SK-N-SH (cell line): ENCODE data around the gene FMO3. TPM values are rescaled to one million over a fixed set of nuclear protein-coding genes. Genes with fewer than 3 reads are reported as not detected.

ENCODE experiments used
- CTCF ChIA-PET: fragments of 300-600, 350-600 bp; formaldehyde crosslinking; extraction: SDS; loops from one replicate; lab custom pipeline; 2021; lab: Yijun Ruan, JAX
- POLR2A ChIA-PET: fragments of 350-600 bp; sonication (Branson Sonifier 250); formaldehyde crosslinking; extraction: SDS; loops from one replicate; lab custom pipeline; 2020; ENCODE audit warnings: antibody characterized with exemption, inconsistent platforms; lab: Yijun Ruan, JAX
- DNase-seq: peaks from one replicate; pipeline ENCODE4 v3.0.0; 2012
- H2AFZ ChIP-seq: fragments of 200-600 bp; sonication (generic); 2 replicates; pipeline ENCODE4 v1.8.1; 2016; ENCODE audit warnings: antibody characterized with exemption, mild to moderate bottlenecking, low read depth
- H3F3A ChIP-seq: fragments of 200-600 bp; sonication (generic); replicated peaks from 2 replicates; pipeline ENCODE3; 2016; ENCODE audit warnings: antibody characterized with exemption, mild to moderate bottlenecking; ENCODE audit not compliant: insufficient read depth
- H3K27ac ChIP-seq, 2 experiments: fragments of 200-500 bp in 1 of 2; fragments of 200-600 bp in 1 of 2; sonication (Bioruptor generic) in 1 of 2; sonication (generic), shearing (Covaris generic) in 1 of 2; 2 replicates each; pipeline versions ENCODE4 v1.5.1 to v1.6.1; 2014 to 2016; ENCODE audit warnings: low read depth in 2 of 2, inconsistent platforms in 1 of 2, low read length in 1 of 2, mild to moderate bottlenecking in 1 of 2, mixed read lengths in 1 of 2
- H3K27me3 ChIP-seq: fragments of 200-600 bp; sonication (generic), shearing (Covaris generic); 2 replicates; pipeline ENCODE4 v1.6.1; 2016; ENCODE audit warnings: mixed run types; ENCODE audit not compliant: insufficient read depth
- H3K36me3 ChIP-seq, 2 experiments: fragments of 200-500 bp in 1 of 2; fragments of 200-600 bp in 1 of 2; sonication (Bioruptor generic) in 1 of 2; sonication (generic) in 1 of 2; replicated peaks in 1 of 2; 2 replicates each; pipeline versions ENCODE3 to v1.5.1; 2014 to 2016; ENCODE audit warnings: low read length in 1 of 2, mild to moderate bottlenecking in 1 of 2; ENCODE audit not compliant: insufficient read depth in 2 of 2, control insufficient read depth in 1 of 2
- H3K4me1 ChIP-seq, 2 experiments: fragments of 200-500 bp in 1 of 2; fragments of 200-600 bp in 1 of 2; sonication (Bioruptor generic) in 1 of 2; sonication (generic), shearing (Covaris generic) in 1 of 2; 2 replicates each; pipeline versions ENCODE4 v1.5.1 to v1.6.1; 2014 to 2016; ENCODE audit warnings: low read depth in 1 of 2, low read length in 1 of 2, mixed run types in 1 of 2; ENCODE audit not compliant: insufficient read depth in 2 of 2, control insufficient read depth in 1 of 2
- H3K4me2 ChIP-seq: fragments of 200-600 bp; sonication (generic), shearing (Covaris generic); 2 replicates; pipeline ENCODE4 v1.6.1; 2017; ENCODE audit warnings: mixed run types
- H3K4me3 ChIP-seq, 2 experiments: fragments of 200-500 bp in 1 of 2; fragments of 200-600 bp in 1 of 2; sonication (Bioruptor generic) in 1 of 2; sonication (generic), shearing (Covaris generic) in 1 of 2; 2 replicates each; pipeline versions ENCODE4 v1.5.1 to v1.8.1; 2014 to 2016; ENCODE audit warnings: low read depth in 2 of 2, inconsistent platforms in 1 of 2, low read length in 1 of 2, mild to moderate bottlenecking in 1 of 2, mixed read lengths in 1 of 2, moderate library complexity in 1 of 2
- H3K79me2 ChIP-seq: fragments of 200-600 bp; sonication (generic); 2 replicates; pipeline ENCODE4 v1.8.1; 2017; ENCODE audit warnings: mild to moderate bottlenecking; ENCODE audit not compliant: insufficient read depth
- H3K9ac ChIP-seq: fragments of 200-600 bp; sonication (generic); 2 replicates; pipeline ENCODE4 v1.6.1; 2017; ENCODE audit warnings: mixed run types
- H3K9me2 ChIP-seq: fragments of 200-600 bp; sonication (generic); 2 replicates; pipeline ENCODE4 v1.6.1; 2017; ENCODE audit warnings: mixed run types
- H3K9me3 ChIP-seq: fragments of 200-600 bp; sonication (generic); 2 replicates; pipeline ENCODE4 v1.6.1; 2017; ENCODE audit warnings: mixed run types, mild to moderate bottlenecking, moderate library complexity
- H4K20me1 ChIP-seq: fragments of 200-600 bp; sonication (generic); 2 replicates; pipeline ENCODE4 v1.6.1; 2017; ENCODE audit warnings: mild to moderate bottlenecking, mixed run types; ENCODE audit not compliant: insufficient read depth
- FOSL2 ChIP-seq: IDR thresholded peaks from 2 replicates; pipeline ENCODE4 v1.4.0; 2012; ENCODE audit warnings: low read depth, mild to moderate bottlenecking, moderate library complexity, borderline replicate concordance
- FOXJ3 ChIP-seq: sonication (generic); formaldehyde crosslinking; IDR thresholded peaks from 2 replicates; pipeline ENCODE4 v1.5.1; 2020; ENCODE audit warnings: mild to moderate bottlenecking, missing genetic modification reagents
- GATA2 ChIP-seq: sonication (generic); formaldehyde crosslinking; IDR thresholded peaks from 2 replicates; pipeline ENCODE4 v1.5.0; 2020; ENCODE audit warnings: mild to moderate bottlenecking, missing genetic modification reagents
- JUND ChIP-seq: IDR thresholded peaks from 2 replicates; pipeline ENCODE4 v1.4.0; 2012
- MEF2A ChIP-seq: IDR thresholded peaks from 2 replicates; pipeline ENCODE4 v1.4.0; 2012; ENCODE audit warnings: low read depth, borderline replicate concordance
- NFIC ChIP-seq: IDR thresholded peaks from 2 replicates; pipeline ENCODE4 v1.4.0; 2012; ENCODE audit warnings: borderline replicate concordance
- RAD21 ChIP-seq: IDR thresholded peaks from 2 replicates; pipeline ENCODE4 v1.6.1; 2012; ENCODE audit warnings: mild to moderate bottlenecking, low read length
- REST ChIP-seq: IDR thresholded peaks from 2 replicates; pipeline ENCODE4 v1.6.1; 2012; ENCODE audit warnings: mild to moderate bottlenecking, low read depth, low read length, moderate library complexity
- RXRA ChIP-seq: IDR thresholded peaks from 2 replicates; pipeline ENCODE4 v1.4.0; 2012; ENCODE audit warnings: low read depth, mild to moderate bottlenecking, borderline replicate concordance
- SMC3 ChIP-seq: IDR thresholded peaks from 2 replicates; pipeline ENCODE4 v1.6.1; 2012; ENCODE audit warnings: low read depth, low read length, improper control_type of control experiment
- TEAD4 ChIP-seq: IDR thresholded peaks from 2 replicates; pipeline ENCODE4 v1.4.0; 2012; ENCODE audit warnings: mild to moderate bottlenecking, borderline replicate concordance; ENCODE audit not compliant: insufficient read depth
- YY1 ChIP-seq: IDR thresholded peaks from 2 replicates; pipeline ENCODE4 v1.4.0; 2012; ENCODE audit warnings: low read depth, mild to moderate bottlenecking
- WGBS: methylation state at CpG from one replicate; pipeline ENCODE4 v1.1.6; 2017; ENCODE audit warnings: low lambda C conversion rate; 5-methylcytosine and 5-hydroxymethylcytosine counted together
- polyA plus RNA-seq, 3 experiments: library from polyadenylated mRNA; depleted of rRNA; stranded (reverse); fragments of >200 nt; gene quantifications; 2 replicates each; pipeline ENCODE4 v1.2.3, GENCODE V29; 2012
- TF ChIP-seq, protein P1 (sequence below): fragments of 200-600 bp; sonication (generic); IDR thresholded peaks from 2 replicates; pipeline ENCODE4 v1.6.1; 2017; ENCODE audit warnings: antibody characterized with exemption, mild to moderate bottlenecking, moderate library complexity
- TF ChIP-seq, protein P2 (sequence below): fragments of 150-350 bp; IDR thresholded peaks from 2 replicates; pipeline ENCODE4 v1.6.1; 2016; ENCODE audit warnings: mild to moderate bottlenecking, low read depth, low read length

The FMO3 gene
- polyA plus RNA-seq, 1 of the 3 experiments (the other 2 are of a cell fraction) = 0.85 TPM

DNA sequence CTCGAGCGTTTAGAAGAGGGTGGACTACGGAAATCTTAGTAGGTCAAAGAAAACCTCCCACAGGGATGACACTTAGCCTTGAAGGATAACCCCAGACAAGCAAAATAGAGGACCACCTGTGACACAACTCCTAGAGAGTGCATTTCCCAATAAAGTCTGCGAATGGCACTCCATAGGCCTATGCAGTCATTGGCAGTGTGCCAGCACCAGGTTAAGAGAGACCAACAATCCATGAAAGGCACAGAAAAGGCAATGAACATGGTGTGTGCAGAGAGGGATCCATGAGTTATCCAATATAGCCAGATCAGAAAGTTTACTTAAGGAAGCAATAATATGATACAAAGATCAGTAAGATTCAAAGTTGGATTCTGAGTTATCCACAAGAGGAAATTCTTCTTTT lies 49.2 kb downstream of the FMO3 start:
- Histone ChIP-seq H3K4me1 (no peaks in the 10 kb centered on the region), H3F3A (no peaks in the 10 kb centered on the region), H3K79me2 (no peaks in the 10 kb centered on the region), H3K9me2 (no peaks in the 10 kb centered on the region), H3K9me3 (no peaks in the 10 kb centered on the region), H3K27ac (no peak overlapping the region), H3K4me2 (no peak overlapping the region), H2AFZ (no peak overlapping the region), H3K4me3 (no peak overlapping the region), H3K36me3 (no peaks in the 10 kb centered on the region), H3K27me3 (peaks cover 30% of the 10 kb centered on the region; the same call in 1 of the 2 replicates), H4K20me1 (no peaks in the 10 kb centered on the region), H3K9ac (no peak overlapping the region)
- ChIA-PET POLR2A (no interaction called here), CTCF (no interaction called here)
- no peak for DNase-seq
- 21% methylated on average over 4 of the region's 4 CpGs for WGBS
- TF ChIP-seq RAD21 (no peak), REST (no peak), FOSL2 (no peak), RXRA (no peak), YY1 (no peak), SMC3 (no peak), FOXJ3 (CRISPR knock-in tag) (no peak), MEF2A (no peak), JUND (no peak), TEAD4 (no peak), GATA2 (no peak), NFIC (no peak)
- TF ChIP-seq, protein P1, sequence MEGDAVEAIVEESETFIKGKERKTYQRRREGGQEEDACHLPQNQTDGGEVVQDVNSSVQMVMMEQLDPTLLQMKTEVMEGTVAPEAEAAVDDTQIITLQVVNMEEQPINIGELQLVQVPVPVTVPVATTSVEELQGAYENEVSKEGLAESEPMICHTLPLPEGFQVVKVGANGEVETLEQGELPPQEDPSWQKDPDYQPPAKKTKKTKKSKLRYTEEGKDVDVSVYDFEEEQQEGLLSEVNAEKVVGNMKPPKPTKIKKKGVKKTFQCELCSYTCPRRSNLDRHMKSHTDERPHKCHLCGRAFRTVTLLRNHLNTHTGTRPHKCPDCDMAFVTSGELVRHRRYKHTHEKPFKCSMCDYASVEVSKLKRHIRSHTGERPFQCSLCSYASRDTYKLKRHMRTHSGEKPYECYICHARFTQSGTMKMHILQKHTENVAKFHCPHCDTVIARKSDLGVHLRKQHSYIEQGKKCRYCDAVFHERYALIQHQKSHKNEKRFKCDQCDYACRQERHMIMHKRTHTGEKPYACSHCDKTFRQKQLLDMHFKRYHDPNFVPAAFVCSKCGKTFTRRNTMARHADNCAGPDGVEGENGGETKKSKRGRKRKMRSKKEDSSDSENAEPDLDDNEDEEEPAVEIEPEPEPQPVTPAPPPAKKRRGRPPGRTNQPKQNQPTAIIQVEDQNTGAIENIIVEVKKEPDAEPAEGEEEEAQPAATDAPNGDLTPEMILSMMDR = no peak
- TF ChIP-seq, protein P2, sequence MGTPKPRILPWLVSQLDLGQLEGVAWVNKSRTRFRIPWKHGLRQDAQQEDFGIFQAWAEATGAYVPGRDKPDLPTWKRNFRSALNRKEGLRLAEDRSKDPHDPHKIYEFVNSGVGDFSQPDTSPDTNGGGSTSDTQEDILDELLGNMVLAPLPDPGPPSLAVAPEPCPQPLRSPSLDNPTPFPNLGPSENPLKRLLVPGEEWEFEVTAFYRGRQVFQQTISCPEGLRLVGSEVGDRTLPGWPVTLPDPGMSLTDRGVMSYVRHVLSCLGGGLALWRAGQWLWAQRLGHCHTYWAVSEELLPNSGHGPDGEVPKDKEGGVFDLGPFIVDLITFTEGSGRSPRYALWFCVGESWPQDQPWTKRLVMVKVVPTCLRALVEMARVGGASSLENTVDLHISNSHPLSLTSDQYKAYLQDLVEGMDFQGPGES = no peak
